HEK293T (cell line): ENCODE data around the gene RAD51.
"Not testable (repeated sequence)": the region's sequence is repeated elsewhere in the genome, so short reads cannot be mapped to it uniquely, and the experiment has no call there.

Experiments used
- BHLHE40 ChIP-seq: fragments of 450-650 bp; IDR thresholded peaks from 2 replicates; pipeline ENCODE4 v1.6.1; 2016; ENCODE audit warnings: mild to moderate bottlenecking, moderate library complexity, borderline replicate concordance
- L3MBTL2 ChIP-seq: fragments of 450-650 bp; conservative IDR thresholded peaks from 2 replicates; pipeline ENCODE4 v1.6.1; 2016; ENCODE audit warnings: mild to moderate bottlenecking
- SUZ12 ChIP-seq: fragments of 450-650 bp; IDR thresholded peaks from 2 replicates; pipeline ENCODE4 v1.6.1; 2016; ENCODE audit warnings: mild to moderate bottlenecking
- TF ChIP-seq, protein P1 (sequence below): fragments of 450-650 bp; IDR thresholded peaks from 2 replicates; pipeline ENCODE4 v1.6.1; 2016

GRCh38 chr15:40676906-40677305 is 18.1 kb upstream of the RAD51 start:
- TF ChIP-seq, protein P1, sequence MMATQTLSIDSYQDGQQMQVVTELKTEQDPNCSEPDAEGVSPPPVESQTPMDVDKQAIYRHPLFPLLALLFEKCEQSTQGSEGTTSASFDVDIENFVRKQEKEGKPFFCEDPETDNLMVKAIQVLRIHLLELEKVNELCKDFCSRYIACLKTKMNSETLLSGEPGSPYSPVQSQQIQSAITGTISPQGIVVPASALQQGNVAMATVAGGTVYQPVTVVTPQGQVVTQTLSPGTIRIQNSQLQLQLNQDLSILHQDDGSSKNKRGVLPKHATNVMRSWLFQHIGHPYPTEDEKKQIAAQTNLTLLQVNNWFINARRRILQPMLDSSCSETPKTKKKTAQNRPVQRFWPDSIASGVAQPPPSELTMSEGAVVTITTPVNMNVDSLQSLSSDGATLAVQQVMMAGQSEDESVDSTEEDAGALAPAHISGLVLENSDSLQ = not testable (repeated sequence)
- TF ChIP-seq BHLHE40, L3MBTL2, SUZ12: not testable (repeated sequence)
